Immature natural killer cell (primary cell): Measurements from ENCODE around the gene AKIRIN1. TPM values are rescaled to one million over a fixed set of nuclear protein-coding genes. Genes with fewer than 3 reads are reported as not detected.
"Not testable (repeated sequence)": the region's sequence is repeated elsewhere in the genome, so short reads cannot be mapped to it uniquely, and the experiment has no call there.

ENCODE experiments used
- DNase-seq, 3 donors: peaks; one replicate each; pipeline ENCODE4 v3.0.0; 2022; ENCODE audit warnings: mixed read lengths in 1 of 3
- H3K27ac Mint-ChIP-seq, 6 donors: one replicate each; pipeline ENCODE4 v1.8.0; 2020; ENCODE audit warnings: mixed read lengths in 6 of 6, mild to moderate bottlenecking in 5 of 6, inconsistent platforms in 4 of 6, moderate library complexity in 3 of 6
- H3K27me3 Mint-ChIP-seq, 3 donors: one replicate each; pipeline ENCODE4 v1.8.0; 2020 to 2021; ENCODE audit warnings: low read depth in 3 of 3, mild to moderate bottlenecking in 3 of 3, mixed read lengths in 3 of 3, moderate library complexity in 3 of 3, inconsistent platforms in 1 of 3
- H3K36me3 Mint-ChIP-seq, 3 donors: one replicate each; pipeline ENCODE4 v1.8.0; 2020; ENCODE audit warnings: mixed read lengths in 3 of 3, inconsistent platforms in 2 of 3, mild to moderate bottlenecking in 2 of 3
- H3K4me1 Mint-ChIP-seq, 2 donors: one replicate each; pipeline ENCODE4 v1.8.0; 2020; ENCODE audit warnings: inconsistent platforms in 2 of 2, mild to moderate bottlenecking in 2 of 2, mixed read lengths in 2 of 2, moderate library complexity in 1 of 2
- H3K4me3 Mint-ChIP-seq, 5 donors: one replicate each; pipeline ENCODE4 v1.8.0; 2020; ENCODE audit warnings: mild to moderate bottlenecking in 5 of 5, mixed read lengths in 5 of 5, inconsistent platforms in 3 of 5, moderate library complexity in 3 of 5
- H3K9me3 Mint-ChIP-seq, 6 donors: one replicate each; pipeline ENCODE4 v1.8.0; 2020; ENCODE audit warnings: mild to moderate bottlenecking in 6 of 6, mixed read lengths in 6 of 6, inconsistent platforms in 4 of 6, moderate library complexity in 3 of 6
- polyA plus RNA-seq, 3 donors: library from polyadenylated mRNA; unstranded; fragments of 300-500 nt; fragmentation: Illumina TruSeq; gene quantifications; one replicate each; pipeline ENCODE4 v1.2.3, GENCODE V29; 2021

AKIRIN1 gene
- polyA plus RNA-seq, 3 donors from 2014 or later, result 69.5 to 89.2 (median 74.8) TPM

DNA sequence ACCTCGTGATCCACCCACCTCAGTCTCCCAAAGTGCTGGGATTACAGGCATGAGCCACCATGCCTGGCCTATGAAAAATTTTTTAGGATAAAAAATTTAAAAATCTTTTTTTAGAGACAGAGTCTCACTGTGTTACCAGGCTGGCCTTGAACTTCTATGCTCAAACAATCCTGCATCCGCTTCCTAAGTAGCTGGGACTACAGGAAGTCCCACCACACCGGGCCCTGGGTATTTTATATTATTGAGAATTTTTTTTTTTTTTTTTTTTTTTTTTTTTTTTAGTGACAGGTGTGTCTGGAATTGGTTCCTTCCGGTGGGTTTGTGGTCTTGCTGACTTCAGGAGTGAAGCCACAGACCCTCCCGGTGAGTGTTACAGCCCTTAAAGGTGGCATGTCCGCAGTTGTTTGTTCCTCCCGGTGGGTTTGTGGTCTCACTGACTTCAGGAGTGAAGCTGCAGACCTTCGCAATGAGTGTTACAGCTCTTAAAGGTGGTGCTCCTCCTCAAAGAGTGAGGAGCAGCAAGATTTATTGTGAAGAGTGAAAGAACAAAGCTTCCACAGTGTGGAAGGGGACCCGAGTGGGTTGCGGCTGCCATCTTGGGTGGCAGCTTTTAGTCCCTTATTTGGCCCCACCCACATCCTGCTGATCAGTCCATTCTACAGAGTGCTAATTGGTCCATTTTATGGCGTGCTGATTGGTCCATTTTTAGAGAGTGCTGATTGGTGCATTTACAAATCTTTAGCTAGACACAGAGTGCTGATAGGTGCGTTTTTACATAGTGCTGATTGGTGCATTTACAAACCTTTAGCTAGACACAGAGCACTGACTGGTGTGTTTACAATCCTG is 13.5 kb upstream of the AKIRIN1 start:
- not testable (repeated sequence) for H3K4me1 Mint-ChIP-seq, H3K36me3 Mint-ChIP-seq
- H3K4me3 Mint-ChIP-seq, result peak overlapping the region in 4 of 5 donors; percentile 12 to 67 (median 58)
- peak; percentile 50 to 63 (median 57) for DNase-seq
- peak overlapping the region in 5 of 6 donors; percentile 11 to 83 (median 56) for H3K27ac Mint-ChIP-seq
- H3K27me3 Mint-ChIP-seq, result peaks cover 9 to 16% (median 10%) of the 10 kb centered on the region in 3 donors
- peaks cover 2 to 15% (median 8%) of the 10 kb centered on the region in 6 donors for H3K9me3 Mint-ChIP-seq

DNA sequence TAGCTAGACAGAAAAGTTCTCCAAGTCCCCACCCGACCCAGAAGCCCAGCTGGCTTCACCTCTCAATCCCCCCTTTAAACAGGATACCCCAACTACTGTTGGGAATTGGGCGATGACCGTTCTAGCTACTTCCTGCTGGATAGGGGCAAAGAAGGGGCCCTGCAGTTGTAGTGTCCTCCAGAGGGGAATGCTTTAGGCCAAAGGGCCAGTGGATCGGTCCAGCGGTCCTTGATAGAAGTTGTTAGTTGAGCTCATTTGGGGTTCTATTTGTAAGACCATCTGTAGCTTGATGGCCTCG is 12.9 kb upstream of the AKIRIN1 start:
- DNase-seq, result peak in 1 of 3 donors; percentile 12
- H3K36me3 Mint-ChIP-seq, H3K4me1 Mint-ChIP-seq, H3K4me3 Mint-ChIP-seq: not testable (repeated sequence)
- Mint-ChIP-seq H3K27me3 (peaks cover 9 to 16% (median 10%) of the 10 kb centered on the region in 3 donors), H3K27ac (peak overlapping the region in 2 of 6 donors; percentile 15 to 62), H3K9me3 (peaks cover 2 to 15% (median 8%) of the 10 kb centered on the region in 6 donors)

DNA sequence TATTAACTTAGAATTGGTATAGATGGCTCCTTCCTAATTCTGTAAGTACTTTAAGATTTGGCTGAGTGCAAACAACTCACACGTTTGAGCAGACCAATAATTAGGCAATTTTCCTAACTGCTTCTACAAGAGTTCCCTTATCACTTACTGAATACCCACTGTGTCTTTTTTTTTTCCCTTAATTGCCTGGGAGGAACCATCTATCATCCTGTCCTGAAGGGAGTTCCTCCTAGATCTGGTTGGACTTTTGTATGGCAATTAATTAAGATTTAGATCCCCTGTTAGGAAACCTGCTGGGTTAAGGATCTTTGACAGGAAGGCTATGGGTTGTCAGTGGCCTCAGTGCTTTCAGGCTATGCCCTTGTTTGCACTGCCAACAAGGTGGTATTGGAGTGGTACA is 11.7 kb upstream of the AKIRIN1 start:
- Mint-ChIP-seq H3K27me3 (peaks cover 9 to 16% (median 10%) of the 10 kb centered on the region in 3 donors), H3K9me3 (peaks cover 2 to 15% (median 8%) of the 10 kb centered on the region in 6 donors)
- not testable (repeated sequence) for H3K36me3 Mint-ChIP-seq, H3K27ac Mint-ChIP-seq, H3K4me1 Mint-ChIP-seq, H3K4me3 Mint-ChIP-seq, DNase-seq

GRCh38 chr1:38989979-38990378 is 1.1 kb upstream of the AKIRIN1 start:
- no peaks in the 10 kb centered on the region for H3K9me3 Mint-ChIP-seq
- H3K4me1 Mint-ChIP-seq, result peaks cover 28 to 38% of the 10 kb centered on the region in 2 donors
- no peak for DNase-seq
- H3K27me3 Mint-ChIP-seq, result peaks cover 2 to 16% (median 4%) of the 10 kb centered on the region in 3 donors
- H3K36me3 Mint-ChIP-seq, result peaks cover 0 to 2% (median 0%) of the 10 kb centered on the region in 3 donors
- peak overlapping the region; percentile 72 to 88 (median 78) for H3K4me3 Mint-ChIP-seq
- peak overlapping the region; percentile 80 to 95 (median 88) for H3K27ac Mint-ChIP-seq

DNA sequence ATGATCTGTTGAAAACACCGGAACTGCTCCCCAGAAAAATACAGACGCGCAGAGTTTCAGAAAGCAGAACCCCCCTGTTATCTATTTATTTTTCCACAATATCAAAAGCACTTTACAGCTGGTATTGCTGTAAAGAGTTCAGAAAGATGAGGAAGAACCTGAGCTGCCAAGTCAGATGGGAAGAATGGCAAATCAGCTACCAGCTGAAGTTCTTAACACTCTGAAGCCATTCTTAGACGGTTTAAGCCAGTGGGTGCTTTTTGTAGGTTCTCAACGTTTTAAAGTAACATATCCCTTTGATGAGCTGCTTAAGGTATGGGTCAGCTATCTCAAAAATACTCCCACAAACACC is 714 bp upstream of the AKIRIN1 start:
- no peak for DNase-seq
- peaks cover 0 to 4% (median 3%) of the 10 kb centered on the region in 3 donors for H3K36me3 Mint-ChIP-seq
- peak overlapping the region; percentile 80 to 95 (median 88) for H3K27ac Mint-ChIP-seq
- peaks cover 31 to 41% of the 10 kb centered on the region in 2 donors for H3K4me1 Mint-ChIP-seq
- H3K27me3 Mint-ChIP-seq, result peaks cover 2 to 16% (median 4%) of the 10 kb centered on the region in 3 donors
- H3K9me3 Mint-ChIP-seq, result no peaks in the 10 kb centered on the region
- peak overlapping the region; percentile 72 to 88 (median 78) for H3K4me3 Mint-ChIP-seq

- H3K27me3 Mint-ChIP-seq, result peaks cover 0 to 16% (median 2%) of the 10 kb centered on the region in 3 donors
- peak overlapping the region; percentile 77 to 92 (median 86) for H3K27ac Mint-ChIP-seq
- peaks cover 0 to 5% (median 4%) of the 10 kb centered on the region in 3 donors for H3K36me3 Mint-ChIP-seq
- DNase-seq, result no peak
- H3K9me3 Mint-ChIP-seq, result no peaks in the 10 kb centered on the region
- H3K4me1 Mint-ChIP-seq, result peaks cover 40 to 52% of the 10 kb centered on the region in 2 donors
- peak overlapping the region; percentile 72 to 88 (median 86) for H3K4me3 Mint-ChIP-seq
Observed at GRCh38 chr1:38991638-38992411, 749 bp downstream of the AKIRIN1 start.

GRCh38 chr1:38992412-38993111 is 1.5 kb downstream of the AKIRIN1 start:
- H3K27me3 Mint-ChIP-seq, result peaks cover 0 to 16% (median 2%) of the 10 kb centered on the region in 3 donors
- DNase-seq, result no peak
- H3K4me3 Mint-ChIP-seq, result peak overlapping the region; percentile 72 to 88 (median 86)
- H3K4me1 Mint-ChIP-seq, result peaks cover 47 to 59% of the 10 kb centered on the region in 2 donors
- H3K27ac Mint-ChIP-seq, result peak overlapping the region; percentile 77 to 92 (median 86)
- H3K9me3 Mint-ChIP-seq, result no peaks in the 10 kb centered on the region
- H3K36me3 Mint-ChIP-seq, result peaks cover 0 to 5% (median 4%) of the 10 kb centered on the region in 3 donors

GRCh38 chr1:38994196-38994595 is 3.1 kb downstream of the AKIRIN1 start:
- no peak for DNase-seq
- Mint-ChIP-seq H3K4me3 (peak overlapping the region in 3 of 5 donors; percentile 35 to 36 (median 35)), H3K27me3 (peaks cover 0 to 16% (median 2%) of the 10 kb centered on the region in 3 donors), H3K4me1 (peaks cover 58 to 72% of the 10 kb centered on the region in 2 donors), H3K36me3 (peaks cover 4 to 5% (median 5%) of the 10 kb centered on the region in 3 donors), H3K9me3 (no peaks in the 10 kb centered on the region), H3K27ac (peak overlapping the region in 3 of 6 donors; percentile 30 to 46 (median 31))

DNA sequence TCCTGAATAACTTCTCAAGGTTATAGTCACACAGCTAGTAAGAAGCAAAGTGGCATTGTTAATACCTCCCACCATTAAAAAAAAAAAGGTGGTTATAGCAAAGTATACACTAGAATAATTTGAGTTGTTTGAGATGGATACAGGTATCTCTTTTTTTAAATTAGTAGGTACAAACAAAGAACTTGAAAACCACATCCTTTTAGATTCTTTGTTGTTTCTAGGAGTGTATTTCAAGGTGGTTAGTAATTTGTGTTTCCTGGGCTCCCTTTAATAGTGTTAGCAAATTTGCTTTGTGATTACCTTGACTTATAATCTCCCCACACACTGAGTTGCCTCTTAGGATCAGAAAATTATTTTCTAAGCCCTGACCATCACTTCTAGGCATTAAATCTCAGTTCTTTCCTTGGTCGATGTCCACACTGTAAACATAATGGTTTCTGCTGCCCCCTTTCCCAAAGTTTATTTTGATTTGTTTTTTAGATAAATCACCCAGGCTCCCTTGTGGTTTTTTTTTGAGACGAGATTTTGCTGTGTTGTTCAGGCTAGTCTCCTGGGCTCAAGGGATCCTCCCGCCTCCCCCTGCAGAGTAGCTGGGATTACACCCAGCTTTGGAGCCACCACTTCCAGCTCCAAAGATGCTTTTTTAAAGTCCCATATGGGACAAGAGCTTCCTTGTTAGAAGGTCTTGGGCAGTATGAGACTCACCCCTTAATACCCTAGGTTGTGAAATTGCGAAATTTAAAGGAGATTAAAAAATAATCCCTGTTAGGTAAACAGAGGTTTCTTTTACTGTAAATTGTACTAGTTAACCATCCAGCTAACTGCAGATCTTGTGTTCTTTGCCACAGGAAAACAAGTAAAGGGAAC is 6.2 kb downstream of the AKIRIN1 start:
- DNase-seq, result no peak
- H3K27me3 Mint-ChIP-seq, result peaks cover 0 to 2% (median 0%) of the 10 kb centered on the region in 3 donors
- H3K4me1 Mint-ChIP-seq, result peaks cover 53 to 66% of the 10 kb centered on the region in 2 donors

GRCh38 chr1:38997901-38998190 is 6.8 kb downstream of the AKIRIN1 start:
- H3K4me1 Mint-ChIP-seq, result peaks cover 48 to 60% of the 10 kb centered on the region in 2 donors
- H3K4me3 Mint-ChIP-seq, result no peak overlapping the region
- DNase-seq, result no peak
- no peaks in the 10 kb centered on the region for H3K27me3 Mint-ChIP-seq
- peak overlapping the region in 5 of 6 donors; percentile 7 to 77 (median 56) for H3K27ac Mint-ChIP-seq
- no peaks in the 10 kb centered on the region for H3K9me3 Mint-ChIP-seq
- peaks cover 14 to 22% (median 17%) of the 10 kb centered on the region in 3 donors for H3K36me3 Mint-ChIP-seq

More for the DNA sequence above, 6.2 kb downstream of the AKIRIN1 start:
- H3K4me3 Mint-ChIP-seq, result peak overlapping the region in 4 of 5 donors; percentile 31 to 41 (median 38)
- H3K9me3 Mint-ChIP-seq, result no peaks in the 10 kb centered on the region
- H3K27ac Mint-ChIP-seq, result peak overlapping the region; percentile 37 to 88 (median 74)
- peaks cover 14 to 18% (median 15%) of the 10 kb centered on the region in 3 donors for H3K36me3 Mint-ChIP-seq

DNA sequence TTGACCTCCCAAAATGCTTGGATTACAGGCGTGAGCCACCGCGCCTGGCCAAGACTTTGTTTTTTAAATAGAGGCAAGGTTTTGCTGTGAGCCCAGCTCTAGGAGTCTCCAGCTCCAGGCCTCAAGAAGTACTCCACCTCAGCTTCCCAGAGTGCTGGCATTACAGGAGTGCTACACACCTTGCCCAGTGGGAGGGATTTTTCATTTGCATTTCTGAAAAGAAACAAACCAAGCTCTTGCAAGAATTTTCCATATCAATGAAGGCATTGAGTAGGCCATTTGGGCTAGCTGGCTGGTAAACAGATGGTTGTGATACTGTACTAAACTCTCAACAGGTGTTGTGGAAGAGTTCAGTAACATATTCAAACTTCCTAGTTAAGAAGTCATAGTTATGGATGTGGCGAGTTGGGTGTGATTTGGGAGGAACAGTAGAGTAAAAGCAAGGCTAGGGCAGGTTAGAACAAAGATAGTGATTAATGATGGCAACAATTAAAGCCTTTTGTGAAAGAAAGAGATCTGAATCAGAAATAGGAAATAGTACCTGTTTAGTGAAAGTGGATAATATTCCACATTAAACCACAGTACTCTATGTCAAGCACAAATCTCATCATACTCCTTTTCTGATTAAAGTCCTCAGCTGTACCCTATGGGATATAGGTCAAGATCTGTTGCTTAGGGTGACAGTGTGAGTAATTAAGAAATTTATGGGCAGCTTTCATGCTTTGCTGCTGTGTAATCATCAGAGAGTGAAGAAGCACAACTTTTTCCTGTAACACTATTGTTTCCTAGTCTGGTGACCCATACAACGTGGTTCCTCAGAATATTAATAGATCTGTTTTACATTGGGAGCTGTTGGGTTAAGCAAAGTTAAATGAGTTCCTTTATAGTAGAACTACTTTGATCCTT is 10.7 kb downstream of the AKIRIN1 start:
- Mint-ChIP-seq H3K4me1 (peaks cover 24 to 31% of the 10 kb centered on the region in 2 donors), H3K27me3 (no peaks in the 10 kb centered on the region), H3K9me3 (no peaks in the 10 kb centered on the region), H3K27ac (peak overlapping the region in 3 of 6 donors; percentile 31 to 49 (median 41)), H3K36me3 (peaks cover 15 to 44% (median 33%) of the 10 kb centered on the region in 3 donors), H3K4me3 (no peak overlapping the region)
- DNase-seq, result no peak

DNA sequence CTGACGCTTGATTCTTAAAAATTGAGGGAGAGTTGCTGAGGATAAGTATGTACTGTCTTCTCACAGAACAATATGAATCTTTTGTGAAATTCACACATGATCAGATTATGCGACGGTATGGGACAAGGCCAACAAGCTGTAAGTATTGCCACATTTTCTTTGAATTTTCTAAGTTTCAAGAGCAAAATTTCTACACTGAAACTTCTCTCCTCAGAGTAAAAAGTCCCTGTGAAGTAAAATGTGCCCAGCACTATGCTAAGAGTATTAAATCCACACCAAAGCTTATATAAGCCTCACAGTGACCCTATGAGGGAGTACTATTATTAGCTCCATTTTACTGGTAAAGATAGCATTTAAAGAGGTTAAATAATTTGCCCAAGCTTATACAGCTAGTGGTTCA is 12.2 kb downstream of the AKIRIN1 start:
- peaks cover 10 to 16% of the 10 kb centered on the region in 2 donors for H3K4me1 Mint-ChIP-seq
- peaks cover 15 to 50% (median 33%) of the 10 kb centered on the region in 3 donors for H3K36me3 Mint-ChIP-seq
- no peak overlapping the region for H3K4me3 Mint-ChIP-seq
- H3K27ac Mint-ChIP-seq, result no peak overlapping the region
- DNase-seq, result no peak
- H3K27me3 Mint-ChIP-seq, result peaks cover 0 to 3% (median 0%) of the 10 kb centered on the region in 3 donors
- no peaks in the 10 kb centered on the region for H3K9me3 Mint-ChIP-seq
